Adrenal gland (tissue), 12 donors: ENCODE results near the gene CA9. TPM values are rescaled to one million over a fixed set of nuclear protein-coding genes. Genes with fewer than 3 reads are reported as not detected.

Experiments
- DNase-seq, 7 donors: peaks; one replicate each; pipeline ENCODE4 v3.0.0-alpha.2; 2019 to 2020
- H3K27ac ChIP-seq, 5 donors: fragments of 200-600 bp; sonication (generic) in 4 of 5; 1 replicate in 3 of 5; 2 replicates in 2 of 5; pipeline versions ENCODE4 v1.5.1 to v1.8.0; 2016 to 2020; ENCODE audit warnings: mild to moderate bottlenecking in 1 of 5
- H3K27me3 ChIP-seq: fragments of 200-600 bp; 2 replicates; pipeline ENCODE4 v1.8.0; 2021
- H3K36me3 ChIP-seq, 2 donors: fragments of 200-600 bp; replicated peaks in 1 of 2; 1 replicate in 1 of 2; 2 replicates in 1 of 2; pipeline versions ENCODE4 v1.5.1 to v1.8.0; 2018 to 2022
- H3K4me1 ChIP-seq, 2 donors: fragments of 200-600 bp; replicated peaks in 1 of 2; 1 replicate in 1 of 2; 2 replicates in 1 of 2; pipeline versions ENCODE4 v1.5.1 to v1.8.0; 2018 to 2021
- H3K4me3 ChIP-seq, 4 donors: fragments of 200-600 bp; sonication (generic) in 3 of 4; one replicate each; pipeline ENCODE4 v1.5.1; 2016 to 2018
- H3K9me3 ChIP-seq, 3 donors: fragments of 200-600 bp; sonication (generic) in 1 of 3; replicated peaks in 1 of 3; 1 replicate in 2 of 3; 2 replicates in 1 of 3; pipeline versions ENCODE4 v1.5.1 to v1.8.0; 2016 to 2021
- CTCF ChIP-seq, 6 experiments: fragments of 450-650 bp in 4 of 6; fragments of 200-600 bp in 2 of 6; sonication (generic) in 1 of 6; IDR thresholded peaks; 1 replicate in 5 of 6; 2 replicates in 1 of 6; pipeline versions ENCODE4 v1.5.1 to v1.8.0; 2016 to 2021; ENCODE audit warnings: antibody characterized with exemption in 6 of 6, mild to moderate bottlenecking in 2 of 6, moderate library complexity in 1 of 6
- POLR2A ChIP-seq, 2 donors: fragments of 450-650 bp; IDR thresholded peaks; one replicate each; pipeline ENCODE4 v1.6.1; 2017; ENCODE audit warnings: antibody characterized with exemption in 2 of 2, mild to moderate bottlenecking in 2 of 2, moderate library complexity in 1 of 2
- WGBS, 4 donors: extraction: QIAGEN DNeasy Blood & Tissue Kit in 2 of 4; methylation state at CpG; one replicate each; pipeline versions ENCODE4 v1.1.5 to v1.1.7; 2013 to 2017; 5-methylcytosine and 5-hydroxymethylcytosine counted together
- intact Hi-C, 2 donors: fragments of 100-400 bp; cut with DNase I; formaldehyde crosslinking; loops; one replicate each; pipeline versions ENCODE4 v1.14.1 to v1.15.0; 2022 to 2023
- polyA plus RNA-seq, 3 donors: library from polyadenylated mRNA; stranded (reverse); fragments of 200-250 nt in 2 of 3; fragments of 350-450 nt in 1 of 3; fragmentation: Illumina TruSeq in 1 of 3; extraction: RNeasy Lipid Tissue Mini Kit (QIAGEN cat#74804) in 1 of 3; gene quantifications; one replicate each; pipeline ENCODE4 v1.2.3, GENCODE V29; 2013 to 2014
- total RNA-seq, 9 donors: library from RNA; depleted of rRNA in 4 of 9; stranded (reverse); fragments of >200 nt in 4 of 9; fragments of 120-200 nt in 1 of 9; fragmentation: NEBNext Ultra II Directional in 1 of 9; extraction: Animal tissue kit (Norgen Biotek cat#: 25700) in 1 of 9; gene quantifications; one replicate each; pipeline versions ENCODE4 v1.1.0 to v1.2.4, GENCODE V29; 2013 to 2023
- donor health status: healthy with polysubstance abuse.
- donor health status: Bipolar disorder and iron deficiency.
- donor health status: DM: yes; HTN: yes; CAD: no.
- donor health status: DM: no; HTN: no; CAD: no.
- donor health status: DM: no; HTN: no; CAD: no.
- donor health status: DM: yes; HTN: yes; CAD: no.

CA9 gene
- total and polyA plus RNA-seq, 12 donors, result 0.28 to 13.7 (median 1.4) TPM

GRCh38 chr9:35710818-35711500, 37.2 kb downstream of the CA9 start:
- no peak for TF ChIP-seq POLR2A (IDR thresholded peaks at IDR 0.05)
- no peak for TF ChIP-seq CTCF (IDR thresholded peaks at IDR 0.05)
- intact Hi-C loops, result no loop called here
- Histone ChIP-seq H3K36me3 (peaks cover 0 to 95% of the 10 kb centered on the region in 2 donors), H3K4me3 (no peak overlapping the region), H3K4me1 (no peaks in the 10 kb centered on the region), H3K27ac (no peak overlapping the region), H3K27me3 (no peaks in the 10 kb centered on the region), H3K9me3 (no peaks in the 10 kb centered on the region)
- WGBS, 4 donors, result 77 to 87% (median 79%) methylated on average over 4 to 7 of the region's 7 CpGs
- DNase-seq, result peak in 1 of 7 donors; percentile 6

GRCh38 chr9:35711501-35712428, 38.0 kb downstream of the CA9 start:
- peaks cover 0 to 95% of the 10 kb centered on the region in 2 donors for H3K36me3 ChIP-seq
- no peak overlapping the region for H3K27ac ChIP-seq
- TF ChIP-seq CTCF (IDR thresholded peaks at IDR 0.05), result no peak
- no peak for TF ChIP-seq POLR2A (IDR thresholded peaks at IDR 0.05)
- no peaks in the 10 kb centered on the region for H3K9me3 ChIP-seq
- H3K4me3 ChIP-seq, result no peak overlapping the region
- 83 to 88% (median 85%) methylated on average over 19 to 21 of the region's 21 CpGs for WGBS, 4 donors
- DNase-seq, result peak in 1 of 7 donors; percentile 6
- no peaks in the 10 kb centered on the region for H3K27me3 ChIP-seq
- H3K4me1 ChIP-seq, result no peaks in the 10 kb centered on the region
- intact Hi-C loops, result no loop called here

GRCh38 chr9:35712762-35713400, 39.2 kb downstream of the CA9 start:
- H3K36me3 ChIP-seq, result peaks cover 0 to 95% of the 10 kb centered on the region in 2 donors
- intact Hi-C loops, result no loop called here
- no peaks in the 10 kb centered on the region for H3K27me3 ChIP-seq
- H3K27ac ChIP-seq, result no peak overlapping the region
- H3K4me1 ChIP-seq, result no peaks in the 10 kb centered on the region
- no peaks in the 10 kb centered on the region for H3K9me3 ChIP-seq
- no peak overlapping the region for H3K4me3 ChIP-seq
- TF ChIP-seq POLR2A (IDR thresholded peaks at IDR 0.05) (no peak), CTCF (IDR thresholded peaks at IDR 0.05) (no peak)
- peak in 1 of 7 donors; percentile 2 for DNase-seq
- 82 to 91% (median 88%) methylated on average over 7 to 11 of the region's 11 CpGs for WGBS, 4 donors

GRCh38 chr9:35713578-35713977, 39.9 kb downstream of the CA9 start:
- Histone ChIP-seq H3K27me3 (no peaks in the 10 kb centered on the region), H3K27ac (no peak overlapping the region), H3K4me1 (no peaks in the 10 kb centered on the region), H3K36me3 (peaks cover 0 to 95% of the 10 kb centered on the region in 2 donors), H3K4me3 (no peak overlapping the region), H3K9me3 (no peaks in the 10 kb centered on the region)
- intact Hi-C loops, result no loop called here
- TF ChIP-seq POLR2A (IDR thresholded peaks at IDR 0.05), result no peak
- no peak for TF ChIP-seq CTCF (IDR thresholded peaks at IDR 0.05)
- WGBS, 4 donors, result 89 to 94% (median 91%) methylated on average over 3 of the region's 3 CpGs
- DNase-seq, result no peak
